Stimulated activated CD8-positive, alpha-beta memory T cell treated with anti-CD3 and anti-CD28 coated beads, Interleukin-12 subunit alpha, Interleukin-12 subunit beta, amount 100 ng/mL, for 1 hour (primary cell): Measurements from ENCODE around the gene TRAF3IP1.

Experiments
- DNase-seq: peaks from one replicate; pipeline ENCODE4 v3.0.0-alpha.2; 2020; ENCODE audit warnings: low read depth

Gene TRAF3IP1

DNA sequence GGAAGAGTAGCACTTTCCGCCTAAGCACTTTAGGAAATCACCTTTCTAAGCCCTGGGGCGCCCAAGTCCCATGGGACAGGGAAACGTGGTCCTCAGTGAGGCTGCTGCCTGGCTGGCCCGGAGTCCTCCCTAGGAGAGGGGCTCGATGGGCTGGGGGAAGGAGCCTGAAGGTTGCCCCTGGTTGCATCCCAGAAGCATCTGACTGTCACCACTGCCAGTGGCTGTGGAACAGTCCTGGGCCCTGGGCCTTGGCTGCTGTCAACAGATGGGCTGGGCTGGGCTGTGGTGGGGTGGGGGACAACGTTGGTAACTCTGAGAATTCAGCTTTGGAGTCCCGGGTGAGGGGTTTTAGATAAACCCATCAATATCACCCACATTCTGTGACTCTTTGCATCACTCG is 128.9 kb downstream of the TRAF3IP1 start:
- no peak for DNase-seq

DNA sequence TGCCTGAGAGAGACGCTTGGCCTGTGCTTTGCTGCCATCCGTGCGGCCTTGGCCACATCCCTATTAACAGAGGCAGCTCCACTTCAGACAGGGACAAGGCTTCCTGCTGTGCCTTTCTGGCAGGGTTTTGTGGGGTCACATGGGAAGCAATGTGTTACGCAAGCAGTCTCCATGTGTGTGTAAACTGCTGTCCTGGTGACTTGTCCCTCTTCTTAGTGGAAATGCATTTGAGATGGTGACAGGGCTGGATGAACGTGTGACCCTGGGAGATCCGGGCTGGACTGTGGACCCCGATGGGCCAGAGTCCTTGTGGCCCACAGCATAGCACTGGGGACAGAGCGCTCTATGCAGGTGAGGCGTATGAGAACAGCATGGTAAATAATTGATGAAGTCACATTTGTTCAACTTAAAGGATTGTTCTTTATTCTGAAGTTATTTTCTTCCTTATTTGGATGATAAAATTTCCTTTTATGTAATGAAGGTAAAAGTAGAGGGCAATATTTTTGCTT is 129.6 kb downstream of the TRAF3IP1 start:
- no peak for DNase-seq

GRCh38 chr2:238450440-238450861 is 130.1 kb downstream of the TRAF3IP1 start:
- DNase-seq = no peak
